Amniotic epithelial cell (primary cell): ENCODE results near the gene APBB2.

Experiments
- DNase-seq: peaks from one replicate; pipeline ENCODE4 v3.0.0-alpha.2; 2010; ENCODE audit warnings: low read depth

Gene APBB2

DNA sequence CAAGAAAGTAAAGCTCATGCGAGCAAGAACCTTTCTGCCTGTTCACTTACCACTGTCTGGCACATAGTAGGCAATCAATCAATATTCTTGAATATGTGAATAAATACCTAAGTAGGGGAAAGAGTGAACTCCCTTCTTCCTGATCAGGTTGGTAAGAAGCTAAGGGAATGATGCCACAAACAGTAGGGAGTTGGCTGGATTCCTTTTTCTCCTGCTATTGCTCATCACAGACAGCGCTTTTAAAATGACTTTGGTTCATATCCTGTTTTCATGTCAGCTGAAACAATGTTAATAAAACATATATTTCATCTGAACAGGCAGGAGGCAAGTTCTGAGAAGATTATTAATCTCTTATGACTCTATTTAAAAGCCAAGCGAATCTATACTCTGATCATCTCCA, 365.4 kb downstream of the APBB2 start:
- DNase-seq, result peak; percentile 27

DNA sequence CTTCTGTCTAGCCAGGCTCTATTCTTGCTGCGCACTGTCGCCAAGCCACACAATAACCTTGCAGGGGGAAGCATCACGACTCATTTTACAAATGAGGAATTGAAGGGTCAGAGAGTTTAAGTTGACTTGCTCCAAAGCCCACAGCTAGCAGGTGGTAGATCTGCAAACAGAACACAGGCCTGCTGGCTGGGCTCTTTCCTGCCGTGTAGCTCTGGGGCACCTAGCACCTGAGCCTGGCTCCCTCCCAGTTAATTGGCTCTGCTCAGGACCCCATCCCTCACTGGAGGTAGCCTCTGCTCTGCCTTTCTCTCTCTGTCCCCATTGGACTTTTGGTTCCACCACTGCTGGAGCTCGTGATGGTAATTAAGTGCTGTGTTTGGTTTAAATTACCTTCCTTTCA, 366.1 kb downstream of the APBB2 start:
- no peak for DNase-seq

DNA sequence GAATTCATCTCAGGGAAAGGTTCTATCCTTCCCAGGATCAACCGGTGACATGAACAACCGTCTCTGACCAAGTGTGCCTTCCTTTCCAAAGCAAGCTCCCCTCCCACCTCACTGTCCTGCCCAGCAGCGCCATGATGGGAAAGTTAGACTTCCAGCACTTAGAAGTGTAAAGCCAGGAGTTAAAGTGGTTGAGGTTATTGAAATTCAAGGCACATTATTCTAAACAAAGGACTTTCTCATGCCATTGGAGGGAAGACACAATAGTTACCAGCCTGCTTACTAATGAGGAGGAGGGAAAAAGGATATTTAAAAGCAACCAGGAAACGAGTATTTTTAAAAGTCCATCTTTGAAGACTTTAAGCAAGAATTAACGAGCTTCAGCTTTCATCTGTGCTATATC, 367.8 kb downstream of the APBB2 start:
- DNase-seq, result no peak

DNA sequence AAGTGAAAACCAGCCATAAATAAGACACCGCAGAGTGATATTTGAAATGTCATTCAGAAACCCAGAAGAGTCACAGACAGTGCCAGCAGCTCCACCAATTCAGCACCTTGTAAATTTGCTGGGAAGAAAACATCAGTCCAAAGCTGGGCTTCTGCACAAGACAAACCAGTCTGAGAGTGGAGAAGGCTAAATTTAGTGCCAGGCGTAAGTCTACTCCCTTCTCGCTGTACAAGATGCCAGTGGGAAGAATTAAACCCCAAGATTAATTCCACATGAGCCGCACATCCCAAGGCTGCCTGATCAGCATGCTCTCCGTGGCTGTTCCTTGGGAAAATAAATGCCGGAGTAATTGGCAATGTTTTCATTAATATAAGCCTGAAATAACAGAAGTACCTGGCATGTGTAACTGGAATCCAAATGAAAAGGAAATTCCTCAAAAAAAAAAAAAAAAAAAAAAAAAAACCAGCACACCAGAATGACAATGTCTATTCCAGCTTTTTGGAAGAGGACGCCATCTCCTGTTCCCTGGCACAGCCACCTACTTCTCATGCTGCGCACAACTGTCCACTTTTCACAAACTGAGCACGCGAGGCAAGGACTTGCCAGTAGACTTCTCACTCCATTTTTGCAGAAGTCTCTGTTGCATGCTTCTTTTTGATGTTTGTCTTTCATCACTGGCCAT, 369.0 kb downstream of the APBB2 start:
- DNase-seq, result peak; percentile 23

DNA sequence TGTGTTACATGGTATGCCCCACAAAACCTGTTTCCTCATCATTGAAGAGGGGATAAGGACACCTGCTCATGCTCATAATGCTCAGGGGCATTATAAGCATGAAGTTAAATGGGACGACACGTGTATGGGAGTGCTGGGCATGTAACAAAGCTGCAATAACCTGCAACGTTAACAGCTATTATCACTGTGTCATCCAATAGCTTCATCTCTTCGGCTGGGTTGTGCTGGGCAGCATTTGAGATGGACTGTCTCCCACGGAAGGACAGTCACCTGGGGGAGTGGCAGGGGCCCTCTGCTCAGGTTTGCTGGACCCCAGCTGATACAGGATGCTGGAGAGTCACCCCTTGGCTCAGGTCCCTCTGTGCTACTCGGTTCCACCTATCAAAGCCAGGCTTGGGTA, 370.1 kb downstream of the APBB2 start:
- no peak for DNase-seq

DNA sequence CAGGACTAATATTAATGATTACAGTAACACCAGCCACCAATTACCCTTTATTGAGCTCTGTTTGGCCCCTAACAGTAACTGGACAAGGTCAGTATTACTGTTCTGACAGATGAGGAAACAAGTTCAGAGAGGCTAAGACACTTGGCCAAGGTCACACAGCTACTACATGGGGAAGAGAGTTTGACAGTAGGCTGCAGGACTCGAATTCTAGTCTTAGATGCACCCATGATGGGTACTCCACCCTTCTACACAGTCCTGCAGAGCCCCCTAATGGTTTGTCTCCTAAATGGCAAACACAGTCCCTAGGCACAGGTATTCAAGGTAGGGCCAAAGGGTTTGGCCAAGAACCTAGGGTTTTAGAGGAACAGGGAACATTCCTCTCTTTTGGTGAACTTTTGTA, 370.6 kb downstream of the APBB2 start:
- no peak for DNase-seq

- DNase-seq, result no peak
Observed at GRCh38 chr4:40842725-40843423, 371.5 kb downstream of the APBB2 start.

DNA sequence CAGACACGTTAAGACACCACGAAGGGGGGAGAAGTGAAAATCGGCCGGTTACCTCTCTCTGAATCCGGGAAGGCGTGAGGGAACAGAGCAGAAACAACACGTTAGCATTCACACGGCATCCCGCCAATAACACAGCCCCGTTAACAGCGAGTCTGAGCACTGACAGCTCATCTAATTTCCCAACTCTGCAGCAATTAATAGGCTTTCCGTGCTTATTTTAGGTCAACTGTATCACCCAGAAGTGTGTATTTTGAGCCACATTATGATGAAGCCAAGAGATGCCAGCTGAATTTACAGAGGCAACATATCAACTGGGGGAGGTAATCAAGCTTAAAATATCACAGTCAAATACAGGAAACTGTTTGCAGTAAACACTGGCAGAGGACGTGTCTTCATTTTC, 372.0 kb downstream of the APBB2 start:
- DNase-seq, result no peak

- DNase-seq, result peak; percentile 81
Observed at GRCh38 chr4:40840985-40841571, 373.3 kb downstream of the APBB2 start.

DNA sequence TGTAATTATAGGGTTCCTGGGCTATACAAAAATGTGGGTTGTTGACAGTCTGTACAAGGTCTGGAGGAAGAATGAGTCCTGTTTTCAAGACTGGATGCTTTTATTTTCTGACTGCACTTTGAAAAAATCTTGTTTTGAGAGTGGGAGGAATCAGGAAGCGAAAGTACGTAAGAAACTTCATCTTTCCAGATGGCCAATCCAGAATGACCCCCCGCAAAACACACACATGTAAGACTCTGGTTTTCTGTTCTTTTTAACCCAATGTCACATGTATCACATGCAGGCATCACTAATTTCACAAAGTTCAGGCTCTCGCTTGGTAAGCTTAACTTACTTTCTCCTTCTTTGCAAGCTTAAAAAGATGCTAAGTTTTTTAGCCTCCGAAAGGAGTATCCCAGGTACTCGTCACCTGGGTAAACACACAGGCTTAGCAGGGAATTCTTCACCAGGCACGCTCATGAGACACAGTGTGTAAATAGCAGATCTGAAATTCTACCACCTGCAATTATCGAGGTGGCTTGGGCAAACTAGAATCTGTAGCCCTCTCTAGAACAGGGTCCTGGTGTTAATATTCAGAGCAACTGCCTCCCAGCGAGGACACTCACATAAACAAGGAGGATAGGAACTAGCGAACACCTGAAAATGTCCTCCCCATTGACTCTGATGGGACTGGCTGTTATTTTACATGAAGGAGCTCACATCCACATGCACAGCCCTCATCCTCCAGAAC, 373.9 kb downstream of the APBB2 start:
- no peak for DNase-seq

GRCh38 chr4:40838742-40839141, 375.6 kb downstream of the APBB2 start:
- DNase-seq, result no peak

DNA sequence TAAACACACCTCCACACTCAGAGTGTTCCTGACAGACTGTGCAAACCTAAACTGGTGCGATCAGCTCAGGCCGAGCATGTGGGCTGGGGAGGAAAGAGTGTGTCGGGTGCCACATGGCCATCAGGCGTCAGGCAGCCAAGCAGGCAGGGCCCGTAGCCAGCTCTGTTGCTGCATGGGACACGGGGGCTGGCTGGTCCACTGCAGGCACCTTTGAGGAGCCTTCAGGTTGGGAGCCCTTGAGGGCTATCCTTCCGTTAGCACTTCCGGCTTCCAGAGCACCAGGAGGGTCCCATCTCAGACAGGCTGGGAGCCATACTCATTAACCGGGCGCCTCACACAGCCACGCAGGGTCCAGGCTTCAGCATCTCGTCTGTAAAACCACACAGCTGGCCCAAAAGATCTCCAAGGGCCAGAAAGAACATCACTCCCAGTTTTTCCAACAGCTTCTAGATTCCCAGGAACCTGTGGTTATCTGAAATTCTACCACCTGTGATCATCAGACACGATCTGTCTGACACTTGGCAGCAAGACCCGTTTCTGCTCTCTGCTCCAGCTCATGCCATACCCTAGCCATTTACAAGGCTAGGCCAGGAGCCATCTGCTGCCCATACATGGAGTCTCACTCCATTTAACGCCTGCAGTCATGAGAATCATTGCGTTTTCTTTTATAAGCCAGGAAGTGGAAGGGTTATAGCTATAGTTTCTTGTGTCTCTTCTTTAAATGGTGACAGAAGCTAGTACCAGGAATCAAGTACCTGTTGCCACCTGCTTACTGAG, 377.1 kb downstream of the APBB2 start:
- DNase-seq, result no peak

DNA sequence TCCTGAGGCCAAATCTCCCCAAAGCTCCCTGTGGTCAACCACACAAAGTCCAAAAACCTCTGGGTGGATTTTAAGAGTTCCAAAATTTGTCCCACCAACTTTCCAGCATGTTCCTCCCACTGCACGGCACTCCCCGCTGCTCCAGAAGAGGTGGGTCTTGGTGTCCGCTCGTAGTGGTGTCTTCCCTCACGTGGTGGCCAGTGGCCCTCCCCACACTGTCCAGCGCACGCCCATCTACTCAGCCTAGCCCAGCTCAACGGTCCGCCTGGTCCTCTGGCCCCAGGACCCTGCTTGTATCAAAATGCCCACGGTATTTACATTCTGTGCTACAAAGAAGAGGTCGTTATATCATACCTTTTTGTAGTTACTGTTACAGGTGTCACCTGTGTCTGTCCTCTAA, 381.1 kb downstream of the APBB2 start:
- no peak for DNase-seq

GRCh38 chr4:40832175-40832574, 382.2 kb downstream of the APBB2 start:
- DNase-seq, result no peak

DNA sequence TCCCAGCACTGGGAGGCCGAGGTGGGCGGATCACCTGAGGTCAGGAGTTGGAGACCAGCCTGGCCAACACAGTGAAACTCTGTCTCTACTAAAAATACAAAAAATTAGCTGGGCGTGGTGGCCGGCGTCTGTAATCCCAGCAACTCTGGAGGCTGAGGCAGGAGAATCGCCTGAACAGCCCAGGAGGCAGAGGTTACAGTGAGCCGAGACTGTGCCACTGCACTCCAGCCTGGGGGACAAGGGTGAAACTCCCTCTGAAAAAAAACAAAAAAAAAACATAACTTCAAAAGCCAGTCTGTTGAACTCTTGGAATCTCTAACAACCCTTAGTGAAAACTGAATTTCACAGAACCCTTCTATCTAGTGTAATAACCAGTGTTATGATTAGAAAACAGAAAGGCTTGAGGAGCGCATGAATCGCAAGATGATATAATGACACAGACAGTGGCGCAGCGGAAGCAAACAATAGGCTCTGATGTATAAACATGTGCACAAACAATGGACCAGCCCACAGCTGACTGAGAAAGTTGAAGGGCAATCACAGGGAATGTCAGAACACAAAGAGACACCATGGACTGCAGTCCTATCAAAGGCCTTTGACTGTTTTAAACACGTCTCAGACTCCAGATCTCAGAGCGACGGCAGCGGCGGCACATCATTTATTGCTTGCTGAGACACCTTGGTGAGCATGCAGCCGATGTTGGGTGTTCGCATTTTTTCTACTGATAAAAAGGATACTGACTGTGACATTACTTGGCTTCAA, 383.0 kb downstream of the APBB2 start:
- no peak for DNase-seq

DNA sequence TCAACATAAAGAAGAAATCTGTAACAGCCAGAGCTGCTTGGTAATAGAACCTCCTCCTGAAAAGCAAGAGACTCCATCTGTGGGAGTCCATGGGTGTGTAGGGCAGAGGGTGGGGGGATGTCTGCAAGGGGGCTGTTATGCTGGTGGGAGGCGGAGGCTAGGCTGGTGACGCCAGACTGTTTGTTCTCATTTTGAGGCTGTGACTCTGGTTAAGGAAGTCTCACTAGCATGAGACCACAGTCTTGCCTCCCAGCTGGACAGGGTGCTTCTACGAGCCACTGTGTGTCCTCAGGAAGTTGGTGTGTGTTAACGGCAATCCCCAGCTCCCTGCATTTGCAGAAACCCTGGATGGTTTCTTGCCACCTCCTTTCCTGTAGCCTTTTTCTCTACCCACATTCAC, 384.8 kb downstream of the APBB2 start:
- no peak for DNase-seq

- no peak for DNase-seq
Observed at GRCh38 chr4:40828661-40829060, 385.7 kb downstream of the APBB2 start.

DNA sequence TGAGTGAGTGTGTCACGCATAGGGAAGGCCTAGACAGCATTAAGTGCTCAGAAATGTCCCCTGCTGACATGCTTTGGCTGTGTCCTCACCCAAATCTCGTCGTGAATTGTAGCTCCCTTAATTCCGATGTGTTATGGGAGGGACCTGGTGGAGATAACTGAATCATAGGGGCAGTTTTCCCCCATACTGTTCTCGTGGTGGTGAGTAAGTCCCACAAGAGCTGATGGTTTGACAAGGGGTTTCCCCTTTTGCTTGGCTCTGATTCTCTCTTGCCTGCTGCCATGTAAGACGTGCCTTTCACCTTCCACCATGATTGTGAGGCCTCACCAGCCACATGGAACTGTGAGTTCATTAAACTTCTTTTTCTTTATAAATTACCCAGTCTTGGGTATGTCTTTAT, 386.6 kb downstream of the APBB2 start:
- DNase-seq, result no peak

DNA sequence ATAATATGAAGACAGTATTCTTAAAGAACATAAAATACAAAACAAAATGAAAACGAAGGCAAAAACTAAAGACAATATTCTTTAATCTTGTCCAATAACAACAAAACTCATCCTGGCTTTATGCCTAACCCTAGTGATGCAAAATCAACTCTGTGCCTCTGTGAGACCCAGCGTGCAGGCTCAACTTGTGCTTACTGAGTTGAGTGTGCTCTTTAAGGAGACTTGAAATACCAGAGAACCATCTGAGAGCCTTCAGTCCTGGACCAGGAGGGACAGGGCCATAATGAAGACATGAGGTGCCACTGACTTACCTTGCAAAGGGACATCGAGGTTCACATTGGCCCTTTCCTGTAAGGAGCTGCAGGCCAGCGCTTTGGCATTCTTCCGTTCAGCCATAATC, 387.5 kb downstream of the APBB2 start:
- DNase-seq, result no peak

DNA sequence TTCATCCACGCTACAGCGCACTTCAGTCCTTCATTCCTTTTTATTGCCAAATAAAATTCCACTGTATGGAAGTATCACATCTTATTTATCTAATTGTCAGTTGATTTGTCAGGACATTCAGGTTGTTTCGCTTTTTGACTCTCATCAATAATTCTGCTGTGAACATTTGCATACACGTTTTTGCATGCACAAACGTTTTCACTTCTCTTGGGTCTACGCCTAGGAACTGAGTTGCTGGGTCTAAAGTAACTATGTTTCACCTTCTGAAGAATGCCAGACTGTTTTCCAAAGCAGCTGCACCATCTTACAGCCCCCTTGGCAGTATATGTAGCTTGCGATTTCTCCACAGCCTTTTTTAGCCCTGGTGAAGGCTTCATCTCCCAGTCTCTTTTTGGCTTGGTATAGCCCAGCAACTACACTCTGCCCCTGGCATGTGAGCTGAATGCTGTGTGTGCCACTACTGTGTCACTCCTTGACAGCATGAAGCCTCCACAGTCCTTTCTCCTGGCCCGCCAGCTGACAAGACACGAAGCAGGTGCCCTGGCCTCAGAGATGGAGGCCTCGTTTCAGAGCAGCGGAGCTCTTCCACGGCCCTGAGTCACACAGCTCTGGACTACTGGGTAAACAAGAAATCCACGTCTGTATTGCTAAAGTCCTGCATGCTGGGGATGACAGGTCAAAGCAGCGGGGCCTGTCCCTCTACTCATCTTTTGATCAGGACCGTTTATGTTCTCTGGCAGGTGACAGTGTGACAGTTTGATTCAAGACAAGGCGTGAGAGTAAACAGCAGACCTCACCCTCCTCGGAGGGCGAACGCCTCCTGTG, 389.1 kb downstream of the APBB2 start:
- DNase-seq, result no peak
